ENCODE measurements around the gene GLI3. TPM values are rescaled to one million over a fixed set of nuclear protein-coding genes. Genes with fewer than 3 reads are reported as not detected.

The GLI3 gene
- total RNA-seq, 1 donor from 2014 or later = 4.1 TPM

DNA sequence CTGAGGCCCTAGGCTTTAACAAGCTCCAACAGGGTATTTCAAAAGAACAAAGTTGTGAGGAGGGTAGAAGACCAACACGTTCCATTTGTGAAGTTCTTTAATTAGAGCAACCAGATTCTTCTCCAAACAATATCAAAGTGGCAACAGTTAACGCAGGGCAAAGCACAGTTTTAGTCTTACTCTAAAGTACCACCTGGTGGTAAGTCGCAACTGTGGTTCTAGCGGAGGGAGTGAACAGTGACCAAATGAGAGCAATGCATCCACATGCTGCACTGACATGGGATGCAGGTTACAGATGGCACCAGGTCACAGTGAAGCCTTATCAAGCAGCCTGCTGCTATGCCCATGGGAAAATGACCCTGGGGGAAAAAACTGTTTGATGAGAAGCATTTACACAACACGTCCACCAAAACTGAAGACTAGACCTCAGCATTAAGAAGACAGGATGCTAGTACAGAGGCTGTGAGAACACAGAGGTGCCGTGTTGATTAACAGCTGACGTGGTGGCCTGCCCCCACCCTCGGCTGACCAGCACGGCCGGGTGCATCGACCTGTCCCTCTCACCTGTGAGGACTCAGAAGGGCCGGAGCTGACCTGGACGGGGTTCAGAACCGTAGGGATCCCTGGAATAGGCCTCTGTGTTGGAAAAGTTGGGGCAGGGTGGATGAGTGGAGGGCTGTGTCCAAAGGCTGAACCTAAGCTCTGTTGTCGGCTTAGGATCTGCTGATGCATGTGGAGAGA, 211.2 kb downstream of the GLI3 start:
- no peak for DNase-seq

DNA sequence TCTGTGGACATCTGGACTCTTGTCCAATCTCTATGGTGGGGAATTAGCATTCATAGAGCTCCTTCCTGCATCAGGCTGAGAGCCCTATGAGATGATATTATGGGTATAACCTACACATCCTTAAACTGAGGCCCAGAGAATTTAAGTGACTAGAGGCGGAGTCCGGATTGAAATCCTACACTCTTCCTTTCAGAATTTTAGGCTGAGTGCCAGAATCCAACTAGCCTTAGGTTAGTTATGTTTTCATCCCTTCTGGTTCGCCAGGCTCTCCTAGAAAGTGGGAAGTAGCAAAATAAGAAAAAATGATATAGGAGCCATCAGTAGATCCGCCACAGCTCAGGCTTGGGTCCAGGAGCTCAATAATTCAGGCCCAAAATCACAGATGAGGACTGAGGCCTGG, 212.5 kb downstream of the GLI3 start:
- no peak for DNase-seq

DNA sequence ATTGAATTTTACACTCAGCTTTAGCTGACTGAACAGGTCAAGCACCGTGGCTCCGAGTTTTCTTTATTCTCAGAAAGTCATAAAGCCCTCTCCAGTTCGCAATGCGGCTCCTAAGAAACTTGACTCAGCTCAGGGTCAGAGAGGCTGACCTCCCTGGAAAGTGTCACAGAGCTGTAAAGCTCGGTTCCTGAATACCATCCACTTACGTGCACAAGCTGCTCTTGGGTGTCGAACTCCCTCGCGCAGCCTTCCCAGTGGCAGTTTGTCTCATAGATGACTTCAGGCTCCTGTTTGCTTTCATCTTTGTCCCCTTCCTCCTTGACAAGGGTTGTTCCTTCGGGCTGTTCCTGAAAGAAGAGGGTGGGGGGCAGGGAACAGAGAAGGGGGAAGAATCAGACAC, 213.7 kb downstream of the GLI3 start:
- DNase-seq = no peak

GRCh38 chr7:42022791-42023190, 214.2 kb downstream of the GLI3 start:
- no peak for DNase-seq

DNA sequence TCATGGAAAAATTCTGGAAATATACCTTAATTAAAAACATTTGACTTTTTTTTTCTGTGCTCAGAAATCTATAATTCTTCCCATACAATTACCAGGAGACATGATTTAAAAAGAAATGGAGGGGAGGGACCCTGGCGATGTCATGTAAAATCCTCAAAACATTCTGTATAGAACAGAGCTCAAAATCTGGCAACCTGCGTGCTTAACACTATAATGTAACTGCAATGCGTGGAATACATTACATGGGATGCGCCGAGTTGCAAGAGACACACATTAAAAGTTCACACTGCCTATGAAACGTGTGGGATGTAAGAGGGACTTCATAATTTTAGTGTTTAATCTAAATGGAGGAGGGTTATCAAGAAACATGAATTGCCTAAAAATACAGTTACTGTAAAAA, 215.0 kb downstream of the GLI3 start:
- DNase-seq = no peak

DNA sequence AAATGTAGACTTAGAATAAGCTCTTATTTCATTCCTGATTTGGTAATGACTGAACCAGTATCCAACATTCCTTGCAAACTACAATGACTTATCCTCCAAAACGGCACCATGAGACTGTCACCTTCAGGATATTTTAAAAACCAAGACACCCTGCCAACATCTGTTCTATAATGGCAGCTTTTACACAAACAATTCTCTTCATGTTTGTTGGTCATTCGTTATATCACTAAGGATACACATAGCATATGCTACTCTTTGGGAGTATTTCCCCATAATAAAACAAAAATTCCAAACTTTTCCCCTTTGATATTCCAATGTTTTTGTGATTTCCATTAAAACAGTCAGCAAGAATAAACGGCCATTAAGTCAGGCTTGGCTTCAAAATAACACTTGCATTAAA, 215.4 kb downstream of the GLI3 start:
- DNase-seq = no peak

DNA sequence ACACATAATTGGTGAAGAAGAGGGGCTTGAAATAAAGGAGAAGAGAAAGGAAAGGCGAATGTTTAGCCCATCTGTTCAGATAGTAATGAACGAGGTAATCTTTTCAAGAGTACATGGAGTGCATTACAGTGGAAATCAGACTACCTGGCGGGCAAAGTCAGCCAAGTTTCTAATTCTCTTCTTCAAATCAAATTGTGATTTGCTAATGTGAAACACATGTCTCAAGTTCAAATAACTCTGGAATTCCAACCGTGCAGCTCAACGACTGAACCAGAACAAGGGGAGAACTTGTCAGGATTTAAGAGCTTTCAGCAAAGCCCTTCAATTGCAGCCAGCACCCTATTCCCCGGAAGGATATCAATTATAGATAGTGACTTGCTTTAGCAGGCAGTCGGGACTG, 216.9 kb downstream of the GLI3 start:
- DNase-seq = no peak

DNA sequence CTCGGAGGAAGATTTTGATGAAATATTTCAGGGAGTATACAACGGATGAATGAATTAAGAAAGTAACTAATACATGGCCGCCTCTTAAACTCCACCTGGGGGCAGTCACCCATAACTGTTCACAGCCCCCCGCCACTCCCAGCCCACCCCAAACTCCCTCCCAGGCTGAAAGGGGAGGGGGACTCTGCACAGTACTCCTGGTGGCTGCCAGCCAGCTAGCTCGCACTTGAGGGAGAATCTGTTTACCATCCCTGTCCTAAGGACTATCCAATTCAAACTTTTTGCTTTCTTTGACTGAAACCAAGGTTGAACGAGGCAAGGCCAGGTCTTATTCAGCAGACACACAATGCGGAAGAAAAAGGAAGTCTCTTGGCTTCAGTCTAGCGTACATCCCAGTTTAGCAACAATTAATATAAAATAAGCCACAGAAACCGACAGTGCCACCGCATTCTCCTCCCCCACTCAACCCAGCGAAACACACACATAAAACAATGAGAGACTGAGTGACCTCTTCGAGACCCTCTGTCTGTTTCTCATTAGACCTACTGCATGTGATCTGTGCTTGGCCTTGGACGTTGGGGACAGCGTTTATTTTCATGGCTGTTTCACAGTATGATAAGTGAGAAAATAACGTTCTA, 219.5 kb downstream of the GLI3 start:
- DNase-seq = no peak

GRCh38 chr7:42016517-42016916, 220.5 kb downstream of the GLI3 start:
- DNase-seq = no peak

GRCh38 chr7:42014625-42015618, 222.1 kb downstream of the GLI3 start:
- no peak for DNase-seq

GRCh38 chr7:42012786-42013360, 224.1 kb downstream of the GLI3 start:
- no peak for DNase-seq

- DNase-seq = no peak
These were observed 224.7 kb downstream of the GLI3 start for GRCh38 chr7:42012313-42012712.

DNA sequence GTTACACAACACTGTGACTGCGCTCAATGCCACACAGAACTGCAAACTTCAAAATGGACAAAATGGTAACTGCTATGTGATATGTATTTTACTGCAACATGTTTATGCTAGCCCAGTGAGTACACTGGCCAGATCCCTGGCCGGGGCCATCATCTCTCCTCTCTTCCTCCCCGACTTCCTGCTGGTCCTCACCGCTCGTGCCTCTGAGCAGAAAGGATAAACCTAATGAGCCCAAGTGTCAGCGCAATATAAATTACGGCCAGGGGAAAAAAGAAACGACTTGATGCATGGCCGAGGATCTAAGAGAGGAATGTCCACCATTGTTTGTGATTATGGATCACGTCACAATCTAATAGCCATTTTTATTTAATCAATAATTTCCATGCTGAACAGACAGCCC, 225.2 kb downstream of the GLI3 start:
- DNase-seq = no peak

DNA sequence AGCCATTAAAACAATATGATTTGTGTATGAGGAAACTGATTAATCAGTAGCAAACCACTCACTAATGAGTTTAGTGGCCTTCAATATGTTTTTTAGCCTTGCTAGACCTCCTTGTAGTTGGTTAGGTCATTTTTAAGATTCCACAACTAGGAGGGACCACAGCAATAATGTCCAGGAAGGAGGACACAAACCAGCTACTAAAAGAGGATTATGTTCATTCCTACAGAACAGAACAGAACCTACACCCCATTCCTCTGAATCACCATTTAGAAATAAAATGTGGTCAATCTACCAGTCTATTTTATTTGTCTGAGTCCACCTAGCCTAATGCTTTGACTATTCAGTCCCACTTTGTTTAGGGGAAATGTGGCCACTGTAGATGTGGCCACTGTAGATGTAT, 226.3 kb downstream of the GLI3 start:
- no peak for DNase-seq

DNA sequence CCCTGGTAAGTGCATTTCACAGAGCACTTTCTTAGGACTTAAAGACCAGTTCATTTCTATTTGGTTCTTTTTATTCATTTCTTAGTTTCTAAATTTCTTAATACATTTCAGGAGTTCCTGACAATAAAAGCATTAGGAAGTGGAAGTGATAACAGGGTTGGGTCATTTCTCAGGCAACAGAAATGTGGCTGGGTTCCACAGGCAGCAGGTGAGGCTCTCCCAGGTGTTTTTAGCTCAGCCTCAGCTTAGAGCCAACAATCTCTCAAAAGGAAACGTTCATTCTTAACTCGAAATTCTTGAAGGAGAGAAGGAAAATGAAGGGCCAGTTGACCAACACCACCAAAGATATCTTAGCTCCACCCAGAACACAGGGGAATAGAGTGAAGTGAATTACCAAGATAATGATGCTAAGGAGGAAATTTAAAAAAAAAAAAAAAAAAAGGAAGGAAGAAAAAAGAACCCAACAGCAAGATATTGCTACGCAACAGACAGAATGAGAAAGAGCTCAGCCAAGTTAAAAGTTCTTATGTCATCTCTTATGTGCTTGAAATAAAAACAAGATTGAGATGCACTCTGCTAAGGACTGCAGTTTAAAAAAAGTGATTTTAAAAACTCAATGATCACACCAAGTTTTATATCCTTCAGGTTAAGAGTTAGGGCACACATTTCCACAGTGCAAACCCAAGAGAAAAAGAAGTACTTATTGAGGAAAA, 230.1 kb downstream of the GLI3 start:
- no peak for DNase-seq

DNA sequence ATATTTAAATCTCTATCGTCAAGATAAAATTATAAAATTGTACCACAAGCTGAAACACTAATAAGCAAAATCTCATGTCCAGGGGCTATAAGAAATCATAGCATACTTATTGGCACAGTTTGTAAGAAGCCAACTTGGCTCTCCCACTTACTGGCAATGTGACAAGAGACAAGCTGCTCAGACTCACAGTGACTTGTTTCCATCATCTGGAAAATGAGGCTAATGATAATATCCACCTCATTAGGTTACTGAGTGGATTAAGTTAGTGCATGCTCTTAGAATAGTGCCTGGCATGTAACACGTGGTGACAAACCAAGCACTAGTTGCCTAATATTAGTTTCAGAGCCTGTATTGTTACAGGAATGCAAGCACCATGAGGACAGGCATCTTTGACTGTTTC, 234.4 kb downstream of the GLI3 start:
- no peak for DNase-seq

- DNase-seq = no peak
These were observed 237.2 kb downstream of the GLI3 start for GRCh38 chr7:41999736-42000283.

DNA sequence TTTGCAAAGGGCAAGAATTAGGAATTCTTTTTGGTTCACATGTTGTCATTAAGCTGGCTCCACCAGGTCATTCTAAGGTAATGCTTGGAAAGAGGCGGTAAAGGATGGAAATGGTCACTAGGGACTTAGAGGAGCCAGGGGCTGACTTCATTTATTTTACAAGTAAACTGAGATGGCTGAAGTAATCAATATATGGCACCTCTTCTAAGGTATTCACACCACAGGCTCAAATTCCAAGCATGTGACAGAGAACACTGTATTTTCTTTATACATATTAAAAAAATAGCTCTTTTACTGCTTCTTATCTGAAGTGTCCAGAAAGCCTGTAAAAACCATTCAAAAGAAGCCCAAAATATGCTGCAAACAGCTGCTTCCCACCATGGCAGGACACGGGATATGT, 239.0 kb downstream of the GLI3 start:
- DNase-seq = no peak

DNA sequence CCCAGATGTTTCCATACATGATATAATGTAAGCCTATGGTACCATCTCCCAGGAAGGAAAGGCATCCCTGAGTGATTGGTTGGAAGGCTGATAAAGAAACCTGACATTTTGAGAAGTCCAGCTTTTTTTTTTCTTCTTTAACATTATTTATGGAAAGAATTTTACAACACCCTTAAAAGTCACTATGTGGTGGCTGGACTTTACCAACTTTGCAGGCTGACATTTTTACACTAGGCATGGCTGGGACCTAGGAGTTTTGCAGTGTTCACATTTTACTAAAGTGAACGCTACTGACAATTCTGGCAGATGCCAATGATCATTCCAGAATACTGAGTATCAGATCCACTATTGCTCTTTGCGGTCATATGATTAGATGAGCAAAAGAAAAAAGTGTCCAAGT, 239.9 kb downstream of the GLI3 start:
- no peak for DNase-seq

DNA sequence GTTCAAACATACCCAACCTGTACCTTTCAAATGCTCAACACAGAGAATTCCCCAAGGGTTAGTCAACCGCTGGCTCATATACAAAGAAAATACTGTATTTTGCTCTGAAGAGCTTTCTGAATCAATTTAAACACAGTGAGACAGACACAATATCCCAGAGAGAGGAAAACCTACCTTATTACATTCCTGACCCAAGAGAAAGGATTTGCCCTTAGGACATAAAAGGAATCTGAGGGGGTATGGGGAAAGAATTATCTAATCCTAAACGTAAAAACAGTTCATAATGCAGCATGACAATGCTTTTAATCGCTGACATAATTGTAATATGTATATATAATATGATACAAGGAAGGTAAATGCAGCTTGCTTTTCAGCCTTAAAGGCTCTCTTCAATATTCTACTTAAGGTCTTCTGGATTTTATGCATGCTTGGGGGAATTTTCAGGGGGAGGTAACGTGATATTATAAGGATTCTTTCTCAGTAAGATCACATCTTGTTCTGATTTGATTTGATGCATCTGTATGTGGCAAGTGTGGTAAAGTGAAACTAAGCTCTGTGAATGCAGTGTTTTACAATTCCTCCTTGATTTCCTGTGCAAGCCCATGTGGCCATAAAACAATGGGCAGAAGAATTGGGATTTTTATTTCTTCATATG, 240.5 kb downstream of the GLI3 start:
- no peak for DNase-seq

DNA sequence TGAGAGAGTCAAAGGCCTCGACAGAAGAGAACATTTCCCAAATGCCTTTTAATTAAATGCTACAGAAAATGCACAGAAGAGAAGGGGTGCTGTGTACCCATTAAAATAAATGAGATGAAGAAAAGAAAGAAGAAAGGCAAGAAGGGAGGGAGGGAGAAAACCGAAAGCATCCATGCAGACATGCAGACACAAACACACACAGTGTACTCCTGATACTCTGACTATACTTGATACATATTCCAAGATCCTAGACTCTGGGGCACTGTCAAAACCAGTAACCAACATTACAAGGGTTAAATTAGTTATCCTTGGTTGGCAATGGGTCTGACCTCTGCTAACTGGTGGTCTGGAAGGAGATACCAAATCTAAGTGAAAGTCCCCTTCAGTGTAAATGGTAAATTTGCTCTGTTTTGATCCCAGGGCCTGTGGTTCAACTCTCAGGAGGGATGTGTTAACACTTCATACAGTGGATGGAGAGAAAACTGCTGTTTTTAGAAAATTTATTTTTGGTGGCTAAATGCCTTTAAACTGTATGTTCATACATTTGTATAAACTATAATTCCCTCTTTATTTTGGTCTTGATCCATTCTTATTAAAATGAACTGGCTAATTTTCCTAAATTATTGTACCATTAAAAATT, 241.3 kb downstream of the GLI3 start:
- DNase-seq = no peak
